Measurements from ENCODE around the gene B3GNT5. TPM values are rescaled to one million over a fixed set of nuclear protein-coding genes. Genes with fewer than 3 reads are reported as not detected.

B3GNT5 gene
- total and polyA plus RNA-seq, 2 experiments from 2014 or later, result 22.7 to 39.6 TPM

- H3K9me2 ChIP-seq (replicated peaks; ENCODE audit: insufficient read depth), result no peaks in the 10 kb centered on the region
- peaks cover 6% of the 10 kb centered on the region for H3K36me3 ChIP-seq (replicated peaks; ENCODE audit: insufficient read depth, low read depth)
- H3K4me1 ChIP-seq (ENCODE audit: insufficient read depth), result peaks cover 53% of the 10 kb centered on the region
- 81% methylated on average over 5 of the region's 5 CpGs for WGBS (ENCODE audit: low lambda C conversion rate, missing lambda C conversion rate)
- peaks cover 8% of the 10 kb centered on the region for H4K20me1 ChIP-seq (ENCODE audit: insufficient read depth, poor library complexity, severe bottlenecking)
- H2AFZ ChIP-seq, result no peak overlapping the region
- H3K9me3 ChIP-seq (ENCODE audit: low read depth), result no peaks in the 10 kb centered on the region
- peak; percentile 61 for DNase-seq (ENCODE audit: low spot score)
- no peak overlapping the region for H3K4me3 ChIP-seq
- peaks cover 95% of the 10 kb centered on the region for H3K79me2 ChIP-seq
- TF ChIP-seq CTCF (IDR thresholded peaks at IDR 0.05; ENCODE audit: poor library complexity) (no peak), EZH2phosphoT487 (IDR thresholded peaks at IDR 0.05; ENCODE audit: low read depth, severe bottlenecking, unreplicated experiment) (no peak), EZH2 (IDR thresholded peaks at IDR 0.05; ENCODE audit: borderline replicate concordance) (no peak)
- peak overlapping the region; percentile 64 for H3K4me2 ChIP-seq
- peak overlapping the region; percentile 87 for H3K27ac ChIP-seq
- no peaks in the 10 kb centered on the region for H3K27me3 ChIP-seq
Measured at GRCh38 chr3:183267140-183267539, 14.1 kb downstream of the B3GNT5 start.

GRCh38 chr3:183268366-183268765, 15.3 kb downstream of the B3GNT5 start:
- WGBS (ENCODE audit: low lambda C conversion rate, missing lambda C conversion rate), result 55% methylated on average over 5 of the region's 5 CpGs
- H3K36me3 ChIP-seq (replicated peaks; ENCODE audit: insufficient read depth, low read depth), result peaks cover 6% of the 10 kb centered on the region
- DNase-seq (ENCODE audit: low spot score), result no peak
- H3K4me2 ChIP-seq, result no peak overlapping the region
- H2AFZ ChIP-seq, result no peak overlapping the region
- no peaks in the 10 kb centered on the region for H3K27me3 ChIP-seq
- H3K4me3 ChIP-seq, result no peak overlapping the region
- TF ChIP-seq EZH2phosphoT487 (IDR thresholded peaks at IDR 0.05; ENCODE audit: low read depth, severe bottlenecking, unreplicated experiment) (no peak), EZH2 (IDR thresholded peaks at IDR 0.05; ENCODE audit: borderline replicate concordance) (no peak), CTCF (IDR thresholded peaks at IDR 0.05; ENCODE audit: poor library complexity) (no peak)
- peaks cover 8% of the 10 kb centered on the region for H4K20me1 ChIP-seq (ENCODE audit: insufficient read depth, poor library complexity, severe bottlenecking)
- H3K9me2 ChIP-seq (replicated peaks; ENCODE audit: insufficient read depth), result no peaks in the 10 kb centered on the region
- peak overlapping the region; percentile 81 for H3K27ac ChIP-seq
- H3K4me1 ChIP-seq (ENCODE audit: insufficient read depth), result peaks cover 41% of the 10 kb centered on the region
- H3K9me3 ChIP-seq (ENCODE audit: low read depth), result no peaks in the 10 kb centered on the region
- peaks cover 95% of the 10 kb centered on the region for H3K79me2 ChIP-seq

- Histone ChIP-seq H3K36me3 (replicated peaks; ENCODE audit: insufficient read depth, low read depth) (peaks cover 6% of the 10 kb centered on the region), H3K9me3 (ENCODE audit: low read depth) (no peaks in the 10 kb centered on the region), H3K27ac (no peak overlapping the region), H3K27me3 (no peaks in the 10 kb centered on the region), H4K20me1 (ENCODE audit: insufficient read depth, poor library complexity, severe bottlenecking) (peaks cover 8% of the 10 kb centered on the region), H3K4me1 (ENCODE audit: insufficient read depth) (peaks cover 31% of the 10 kb centered on the region), H3K4me2 (no peak overlapping the region), H2AFZ (no peak overlapping the region), H3K4me3 (no peak overlapping the region), H3K79me2 (peaks cover 92% of the 10 kb centered on the region), H3K9me2 (replicated peaks; ENCODE audit: insufficient read depth) (no peaks in the 10 kb centered on the region)
- 94% methylated on average over 13 of the region's 13 CpGs for WGBS (ENCODE audit: low lambda C conversion rate, missing lambda C conversion rate)
- DNase-seq (ENCODE audit: low spot score), result no peak
- TF ChIP-seq EZH2phosphoT487 (IDR thresholded peaks at IDR 0.05; ENCODE audit: low read depth, severe bottlenecking, unreplicated experiment) (no peak), EZH2 (IDR thresholded peaks at IDR 0.05; ENCODE audit: borderline replicate concordance) (no peak), CTCF (IDR thresholded peaks at IDR 0.05; ENCODE audit: poor library complexity) (no peak)
Measured at GRCh38 chr3:183269345-183269744, 16.3 kb downstream of the B3GNT5 start.

- peaks cover 87% of the 10 kb centered on the region for H3K79me2 ChIP-seq
- H2AFZ ChIP-seq, result no peak overlapping the region
- DNase-seq (ENCODE audit: low spot score), result no peak
- no peak overlapping the region for H3K4me3 ChIP-seq
- peaks cover 6% of the 10 kb centered on the region for H3K36me3 ChIP-seq (replicated peaks; ENCODE audit: insufficient read depth, low read depth)
- H3K9me3 ChIP-seq (ENCODE audit: low read depth), result no peaks in the 10 kb centered on the region
- H3K27ac ChIP-seq, result no peak overlapping the region
- WGBS (ENCODE audit: low lambda C conversion rate, missing lambda C conversion rate), result 76% methylated on average over 7 of the region's 7 CpGs
- peaks cover 21% of the 10 kb centered on the region for H3K4me1 ChIP-seq (ENCODE audit: insufficient read depth)
- no peak for TF ChIP-seq EZH2 (IDR thresholded peaks at IDR 0.05; ENCODE audit: borderline replicate concordance)
- no peak for TF ChIP-seq EZH2phosphoT487 (IDR thresholded peaks at IDR 0.05; ENCODE audit: low read depth, severe bottlenecking, unreplicated experiment)
- TF ChIP-seq CTCF (IDR thresholded peaks at IDR 0.05; ENCODE audit: poor library complexity), result no peak
- H3K9me2 ChIP-seq (replicated peaks; ENCODE audit: insufficient read depth), result no peaks in the 10 kb centered on the region
- H4K20me1 ChIP-seq (ENCODE audit: insufficient read depth, poor library complexity, severe bottlenecking), result peaks cover 8% of the 10 kb centered on the region
- no peak overlapping the region for H3K4me2 ChIP-seq
- no peaks in the 10 kb centered on the region for H3K27me3 ChIP-seq
Measured at GRCh38 chr3:183270344-183270743, 17.3 kb downstream of the B3GNT5 start.

All from hepatocyte (in vitro differentiated cells).